ENCODE measurements around the gene OTUD5.
"Not testable (repeated sequence)": the region's sequence is repeated elsewhere in the genome, so short reads cannot be mapped to it uniquely, and the experiment has no call there.

Gene OTUD5

DNA sequence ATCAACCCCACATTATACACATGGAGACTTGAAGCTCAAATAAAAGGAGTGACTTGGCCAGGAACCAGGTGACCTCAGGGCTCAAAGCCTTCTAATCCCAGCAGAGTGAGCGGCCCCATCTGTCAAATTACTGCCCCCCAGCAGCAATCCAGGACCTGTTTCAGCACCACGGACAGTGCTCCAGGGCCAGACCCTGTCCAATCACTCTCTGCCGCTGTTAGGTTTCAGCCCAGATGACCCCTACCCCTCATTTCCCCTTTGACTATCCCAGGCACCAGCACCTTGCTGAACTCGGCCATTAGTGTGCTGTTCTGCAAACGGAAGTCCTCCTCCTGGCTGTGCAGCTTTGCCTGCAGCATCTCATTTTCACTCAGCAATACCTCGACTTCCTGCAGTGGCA lies 39.6 kb upstream of the OTUD5 start:
- H3K4me1 ChIP-seq: peaks cover 8% of the 10 kb centered on the region; the same call in 1 of the 2 replicates
- H3K36me3 ChIP-seq: peaks cover 59% of the 10 kb centered on the region
- peaks cover 5% of the 10 kb centered on the region; the same call in 1 of the 2 replicates for H3K9me3 ChIP-seq
- peaks cover 85% of the 10 kb centered on the region for H4K20me1 ChIP-seq
- TF ChIP-seq Cebpa-rat (IDR thresholded peaks at IDR 0.05): no peak
- peaks cover 51% of the 10 kb centered on the region for H3K27me3 ChIP-seq
- no peak overlapping the region for H3K4me2 ChIP-seq
- H3K9ac ChIP-seq: no peak overlapping the region
- H3K4me3 ChIP-seq: no peak overlapping the region
- no peak overlapping the region for H3K27ac ChIP-seq

DNA sequence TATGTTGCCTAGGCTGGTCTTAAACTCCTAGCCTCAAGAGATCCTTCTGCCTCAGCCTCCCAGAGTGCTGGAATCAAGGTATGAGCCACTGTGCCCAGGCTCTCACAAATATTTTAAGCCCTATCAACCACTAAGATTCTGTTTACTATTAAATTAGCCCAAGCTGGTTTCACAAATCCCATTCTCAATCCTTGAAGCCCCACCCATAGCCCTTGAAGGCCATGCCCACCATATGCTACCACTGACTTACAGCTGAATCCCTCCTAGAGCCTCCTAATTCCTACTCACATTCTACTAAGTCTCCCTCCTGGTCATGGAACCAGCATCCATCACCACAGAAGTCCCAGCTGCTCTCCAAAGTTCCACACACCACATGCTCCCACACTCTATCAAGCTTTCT lies 34.9 kb upstream of the OTUD5 start:
- H3K9ac ChIP-seq: no peak overlapping the region
- H3K27ac ChIP-seq: no peak overlapping the region
- no peak overlapping the region for H3K4me3 ChIP-seq
- H3K36me3 ChIP-seq: peaks cover 76% of the 10 kb centered on the region
- no peaks in the 10 kb centered on the region for H3K4me1 ChIP-seq
- peaks cover 67% of the 10 kb centered on the region for H3K27me3 ChIP-seq
- peaks cover 74% of the 10 kb centered on the region for H4K20me1 ChIP-seq
- H3K4me2 ChIP-seq: no peak overlapping the region
- H3K9me3 ChIP-seq: no peaks in the 10 kb centered on the region
- TF ChIP-seq Cebpa-rat (IDR thresholded peaks at IDR 0.05): no peak

DNA sequence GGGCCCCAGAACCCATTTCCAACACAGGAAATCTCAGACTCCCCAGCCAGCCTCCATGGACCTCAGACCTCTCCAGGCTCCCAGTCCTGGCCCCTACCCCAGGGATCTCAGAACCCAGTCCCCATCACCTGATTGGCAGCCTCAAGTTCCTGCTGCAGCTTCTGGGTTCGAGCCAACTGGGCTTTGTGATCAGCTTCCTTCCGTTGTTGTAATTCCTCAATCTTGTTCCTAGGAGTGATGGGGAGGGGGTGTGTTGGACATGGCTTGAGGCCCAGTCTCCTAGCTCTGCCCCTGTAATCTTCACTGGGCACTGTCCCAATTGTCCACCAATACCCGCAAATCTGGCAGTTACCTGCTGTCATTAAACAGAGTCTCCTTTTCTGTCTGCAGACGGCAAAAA lies 32.1 kb upstream of the OTUD5 start:
- Histone ChIP-seq H3K27me3 (peaks cover 58% of the 10 kb centered on the region), H3K9me3 (no peaks in the 10 kb centered on the region), H3K9ac (no peak overlapping the region), H3K36me3 (peaks cover 71% of the 10 kb centered on the region), H3K4me2 (no peak overlapping the region), H3K27ac (no peak overlapping the region), H4K20me1 (peaks cover 48% of the 10 kb centered on the region), H3K4me1 (no peaks in the 10 kb centered on the region), H3K4me3 (no peak overlapping the region)
- no peak for TF ChIP-seq Cebpa-rat (IDR thresholded peaks at IDR 0.05)

DNA sequence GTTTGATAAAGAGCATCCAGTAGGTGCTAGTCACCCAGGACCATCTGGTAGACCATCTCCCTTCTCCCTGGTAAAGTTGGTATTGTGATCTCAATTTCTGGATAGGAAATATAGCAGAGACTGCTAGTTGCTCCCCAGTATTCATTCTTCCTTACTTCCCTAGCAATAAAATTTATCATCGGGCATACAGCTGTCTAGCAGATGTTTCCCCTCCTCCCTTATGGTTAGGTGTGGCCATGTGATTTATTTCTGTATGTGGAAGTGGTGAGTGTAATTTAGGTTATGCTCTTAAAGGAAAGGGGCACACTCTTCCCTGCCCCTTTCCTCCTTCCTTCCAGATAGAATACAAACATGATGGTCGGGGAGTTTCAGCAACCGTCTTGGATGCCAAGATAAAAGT lies 26.5 kb upstream of the OTUD5 start:
- Histone ChIP-seq H3K4me2 (no peak overlapping the region), H3K27ac (no peak overlapping the region), H3K4me1 (no peaks in the 10 kb centered on the region), H3K9me3 (no peaks in the 10 kb centered on the region), H3K36me3 (peaks cover 74% of the 10 kb centered on the region), H3K9ac (no peak overlapping the region), H3K4me3 (no peak overlapping the region), H4K20me1 (peaks cover 27% of the 10 kb centered on the region), H3K27me3 (peaks cover 51% of the 10 kb centered on the region)
- TF ChIP-seq Cebpa-rat (IDR thresholded peaks at IDR 0.05): no peak

DNA sequence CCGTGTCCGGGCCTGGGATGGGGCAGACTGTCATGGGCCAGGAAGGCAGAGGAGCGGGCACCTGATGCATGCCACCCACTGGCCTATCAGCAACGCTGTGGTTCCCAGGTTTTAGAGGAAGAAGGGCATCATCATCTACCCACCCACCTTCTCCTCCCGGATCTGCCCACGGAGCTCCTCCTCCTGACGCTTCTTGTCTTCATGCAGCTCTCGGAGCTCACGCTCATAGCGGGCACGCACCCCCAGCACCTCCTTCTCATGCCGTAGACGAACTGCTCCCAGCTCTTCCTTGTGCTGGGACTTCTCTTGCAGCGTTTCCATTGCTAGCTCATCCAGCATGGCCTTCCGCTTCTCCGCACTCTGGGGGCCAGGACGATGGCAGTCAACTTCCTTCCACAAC lies 25.7 kb upstream of the OTUD5 start:
- Histone ChIP-seq H3K4me2 (no peak overlapping the region), H3K4me3 (no peak overlapping the region), H3K9me3 (no peaks in the 10 kb centered on the region), H3K4me1 (no peaks in the 10 kb centered on the region), H4K20me1 (peaks cover 25% of the 10 kb centered on the region), H3K27me3 (peaks cover 49% of the 10 kb centered on the region), H3K36me3 (peaks cover 74% of the 10 kb centered on the region), H3K27ac (no peak overlapping the region), H3K9ac (no peak overlapping the region)
- no peak for TF ChIP-seq Cebpa-rat (IDR thresholded peaks at IDR 0.05)

DNA sequence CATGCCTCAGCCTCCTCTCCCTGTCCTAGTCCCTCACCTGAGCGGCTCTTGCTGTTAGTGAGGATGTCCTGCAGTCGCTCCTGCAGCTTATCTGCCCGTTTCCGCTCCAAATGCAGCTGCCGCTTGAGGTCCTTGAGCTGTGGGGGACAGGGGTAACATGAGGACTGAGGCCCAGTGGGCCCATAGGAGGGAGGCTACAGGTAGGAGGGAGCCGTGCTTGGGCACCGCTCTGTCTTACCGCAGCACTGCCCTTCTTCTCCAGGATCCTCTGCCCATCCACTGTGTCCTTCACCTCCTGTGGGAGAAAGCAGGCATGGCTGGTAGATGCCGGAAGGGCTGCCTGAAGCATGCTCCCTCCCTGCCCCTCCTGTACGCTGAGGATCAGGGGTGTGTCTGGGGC lies 23.8 kb upstream of the OTUD5 start:
- TF ChIP-seq Cebpa-rat (IDR thresholded peaks at IDR 0.05): no peak
- peaks cover 84% of the 10 kb centered on the region for H3K36me3 ChIP-seq
- no peaks in the 10 kb centered on the region for H3K4me1 ChIP-seq

DNA sequence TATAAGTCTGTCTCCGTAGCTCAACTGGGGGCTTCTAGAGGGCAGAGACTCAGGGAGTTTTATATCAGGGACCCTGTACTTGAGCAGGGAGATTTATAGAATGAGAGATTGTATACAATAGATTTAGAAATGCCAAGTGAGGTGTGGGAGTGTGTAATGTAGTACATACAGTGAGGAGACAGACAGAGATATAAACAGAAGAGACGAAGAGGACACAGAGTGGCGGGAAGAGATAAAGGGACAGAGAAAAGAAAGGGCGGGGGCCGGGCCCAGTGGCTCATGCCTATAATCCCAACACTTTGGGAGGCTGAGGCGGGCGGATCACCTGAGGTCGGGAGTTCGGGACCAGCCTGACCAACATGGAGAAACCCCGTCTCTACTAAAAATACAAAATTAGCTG lies 22.9 kb upstream of the OTUD5 start:
- not testable (repeated sequence) for H3K4me3 ChIP-seq, H3K4me2 ChIP-seq, H3K4me1 ChIP-seq, H3K27ac ChIP-seq, H3K9ac ChIP-seq, H3K9me3 ChIP-seq
- H3K36me3 ChIP-seq: peaks cover 91% of the 10 kb centered on the region
- peaks cover 34% of the 10 kb centered on the region for H4K20me1 ChIP-seq
- H3K27me3 ChIP-seq: peaks cover 63% of the 10 kb centered on the region

More for the DNA sequence above, 23.8 kb upstream of the OTUD5 start:
- H3K9me3 ChIP-seq: no peaks in the 10 kb centered on the region
- no peak overlapping the region for H3K4me2 ChIP-seq
- H3K9ac ChIP-seq: no peak overlapping the region
- H3K27ac ChIP-seq: no peak overlapping the region
- peaks cover 59% of the 10 kb centered on the region for H3K27me3 ChIP-seq
- H3K4me3 ChIP-seq: no peak overlapping the region
- peaks cover 26% of the 10 kb centered on the region for H4K20me1 ChIP-seq

DNA sequence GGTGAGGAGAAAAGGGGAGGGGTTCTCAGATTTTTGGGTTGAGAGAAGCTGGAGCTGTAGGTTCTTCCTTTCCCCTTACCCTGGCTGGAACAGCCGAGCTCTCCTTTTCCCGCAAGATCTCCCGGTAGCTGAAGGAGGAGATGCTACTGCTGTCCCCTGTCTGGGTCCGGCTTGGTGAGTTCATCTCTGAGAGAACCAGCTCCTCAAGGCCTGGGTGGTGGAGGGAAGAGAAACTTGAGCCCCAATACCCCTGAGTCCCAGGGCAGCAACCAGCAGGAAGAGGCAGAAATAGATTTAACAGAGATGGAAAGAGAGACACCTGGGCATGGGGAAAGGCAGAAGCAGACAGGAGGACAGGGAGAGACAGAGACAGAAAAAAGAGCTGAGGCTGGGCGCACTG lies 20.8 kb upstream of the OTUD5 start:
- peaks cover 35% of the 10 kb centered on the region for H4K20me1 ChIP-seq
- no peak for TF ChIP-seq Cebpa-rat (IDR thresholded peaks at IDR 0.05)
- no peak overlapping the region for H3K4me3 ChIP-seq
- H3K9ac ChIP-seq: no peak overlapping the region
- no peaks in the 10 kb centered on the region for H3K9me3 ChIP-seq
- H3K27me3 ChIP-seq: peaks cover 67% of the 10 kb centered on the region
- H3K4me1 ChIP-seq: no peaks in the 10 kb centered on the region
- no peak overlapping the region for H3K4me2 ChIP-seq
- peaks cover 88% of the 10 kb centered on the region for H3K36me3 ChIP-seq
- H3K27ac ChIP-seq: no peak overlapping the region

DNA sequence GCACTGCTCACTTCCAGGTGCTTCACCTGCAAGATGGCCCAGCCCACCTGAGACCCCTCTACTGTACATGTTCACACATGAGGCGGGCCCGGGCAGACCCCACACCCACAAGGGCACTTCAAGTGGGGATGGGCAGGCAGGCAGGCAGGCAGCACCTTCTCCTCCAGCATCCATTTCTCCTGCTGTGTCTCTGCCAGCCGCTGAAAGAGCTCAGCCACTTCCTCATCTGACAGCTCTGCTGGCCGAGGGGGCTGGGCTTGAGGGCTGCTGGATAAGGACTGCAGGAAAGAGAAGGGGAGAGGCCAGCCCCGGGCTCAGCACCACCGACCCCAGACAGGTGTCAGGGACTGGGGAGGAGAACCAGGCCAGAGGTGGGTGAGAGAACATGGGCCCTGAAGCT lies 18.7 kb upstream of the OTUD5 start:
- Histone ChIP-seq H3K9me3 (no peaks in the 10 kb centered on the region), H3K27ac (no peak overlapping the region), H3K4me1 (peaks cover 15% of the 10 kb centered on the region), H3K4me3 (no peak overlapping the region), H3K9ac (no peak overlapping the region), H4K20me1 (peaks cover 28% of the 10 kb centered on the region; the same call in 1 of the 2 replicates), H3K4me2 (no peak overlapping the region), H3K27me3 (peaks cover 53% of the 10 kb centered on the region), H3K36me3 (peaks cover 66% of the 10 kb centered on the region)
- no peak for TF ChIP-seq Cebpa-rat (IDR thresholded peaks at IDR 0.05)

DNA sequence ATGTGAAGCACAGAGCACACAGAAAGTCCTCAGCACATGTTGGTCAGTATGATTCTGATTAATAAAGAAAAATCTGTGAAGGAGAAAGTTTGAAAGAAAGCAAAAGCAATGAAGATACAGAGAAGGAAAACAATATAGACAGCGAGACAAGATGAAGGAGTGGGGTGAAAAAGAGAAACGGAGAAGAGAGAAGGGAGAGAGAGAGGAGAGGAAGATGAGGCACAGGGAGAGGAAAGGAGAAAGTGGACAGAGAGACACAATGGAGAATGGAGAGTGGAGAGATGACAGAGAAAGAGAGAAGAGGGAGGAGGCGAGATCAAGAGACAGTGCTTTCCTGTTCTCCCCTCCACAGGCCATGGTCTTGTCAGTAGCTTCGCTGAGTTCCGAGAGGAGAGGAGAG lies 18.1 kb upstream of the OTUD5 start:
- Histone ChIP-seq H3K4me2 (no peak overlapping the region), H3K4me1 (peaks cover 19% of the 10 kb centered on the region), H4K20me1 (peaks cover 25% of the 10 kb centered on the region; the same call in 1 of the 2 replicates), H3K9me3 (no peaks in the 10 kb centered on the region), H3K36me3 (peaks cover 63% of the 10 kb centered on the region), H3K9ac (no peak overlapping the region), H3K27ac (no peak overlapping the region), H3K4me3 (no peak overlapping the region), H3K27me3 (peaks cover 50% of the 10 kb centered on the region)
- no peak for TF ChIP-seq Cebpa-rat (IDR thresholded peaks at IDR 0.05)

DNA sequence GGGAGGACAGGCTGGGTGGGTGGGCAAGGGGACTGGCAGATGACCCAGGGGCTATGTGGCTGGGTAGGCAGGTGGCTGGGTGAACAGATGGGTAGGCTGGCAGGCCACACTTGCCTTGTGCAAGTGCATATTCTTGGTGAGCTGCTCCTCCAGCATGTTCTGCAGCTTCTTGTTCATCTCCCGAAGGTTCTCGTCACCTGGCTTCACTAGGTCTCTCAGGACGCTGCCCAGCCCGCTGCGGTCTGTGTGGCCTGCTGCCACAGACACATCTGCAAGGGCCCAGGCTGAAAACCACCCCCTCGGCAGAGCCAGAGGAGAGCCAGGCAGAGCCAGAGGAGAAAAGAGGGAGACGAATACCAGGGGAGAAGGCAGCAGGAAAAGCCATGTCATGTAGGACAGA lies 17.6 kb upstream of the OTUD5 start:
- Histone ChIP-seq H3K4me3 (no peak overlapping the region), H3K36me3 (peaks cover 59% of the 10 kb centered on the region), H3K4me1 (peaks cover 19% of the 10 kb centered on the region), H4K20me1 (peaks cover 25% of the 10 kb centered on the region; the same call in 1 of the 2 replicates), H3K9ac (no peak overlapping the region), H3K9me3 (no peaks in the 10 kb centered on the region), H3K27ac (no peak overlapping the region), H3K4me2 (no peak overlapping the region), H3K27me3 (peaks cover 46% of the 10 kb centered on the region)
- TF ChIP-seq Cebpa-rat (IDR thresholded peaks at IDR 0.05): no peak

Measured in BLaER1 (cell line).